HCT116 (cell line): ENCODE results near the gene LAMB4. TPM values are rescaled to one million over a fixed set of nuclear protein-coding genes. Genes with fewer than 3 reads are reported as not detected.

ENCODE experiments used
- ATAC-seq: fragments of 200-7000 bp; cut with Tn5 transposase; 2 replicates; pipeline ENCODE4 v1.9.1; 2020; ENCODE audit warnings: mild to moderate bottlenecking, moderate library complexity
- BruUV-seq: library from RNA; stranded (reverse); fragments of 400-500 nt; replicated peaks from 2 replicates; lab custom pipeline; 2021; lab: Mats Ljungman, UMichigan
- CTCF ChIA-PET: fragments of 300-600 bp; sonication (Branson Sonifier 250); formaldehyde crosslinking; loops from one replicate; lab custom pipeline; 2021; ENCODE audit warnings: antibody characterized with exemption; lab: Charles Lee
- POLR2A ChIA-PET: fragments of 300-600, 350-600 bp; sonication (Branson Sonifier 250); formaldehyde crosslinking; loops from one replicate; lab custom pipeline; 2021; ENCODE audit warnings: antibody characterized with exemption; lab: Charles Lee
- RAD21 ChIA-PET, 2 experiments: fragments of 300-600 bp; sonication (Branson Sonifier 250); formaldehyde crosslinking; loops; one replicate each; lab custom pipeline; 2023; ENCODE audit warnings: low total read pairs in 2 of 2; ENCODE audit not compliant: uncharacterized antibody in 2 of 2, unreplicated experiment in 2 of 2, low non-redundant PET in 1 of 2; lab: Charles Lee
- DNase-seq: peaks from one replicate; pipeline ENCODE4 v3.0.0-alpha.2; 2010; ENCODE audit warnings: low read depth, low spot score
- H2AFZ ChIP-seq: fragments of 200-600 bp; shearing (Covaris generic), sonication (generic); 2 replicates; pipeline ENCODE4 v1.6.1; 2017; ENCODE audit warnings: low read depth, mixed run types, mixed read lengths, antibody characterized with exemption, low read length; ENCODE audit not compliant: poor library complexity, severe bottlenecking
- H3K27ac ChIP-seq: 2 replicates; pipeline ENCODE4 v1.5.1; 2012; ENCODE audit warnings: low read depth, low read length
- H3K27me3 ChIP-seq: fragments of 200-600 bp; sonication (generic); 2 replicates; pipeline ENCODE4 v1.6.1; 2016; ENCODE audit warnings: mixed run types, low read length, mixed read lengths; ENCODE audit not compliant: insufficient read depth
- H3K36me3 ChIP-seq, 2 experiments: fragments of 200-500 bp in 1 of 2; fragments of 200-600 bp in 1 of 2; sonication (Bioruptor generic) in 1 of 2; sonication (generic) in 1 of 2; 2 replicates each; pipeline versions ENCODE4 v1.5.1 to v1.6.1; 2014 to 2016; ENCODE audit warnings: low read length in 2 of 2, inconsistent platforms in 1 of 2, mixed read lengths in 1 of 2, mixed run types in 1 of 2; ENCODE audit not compliant: insufficient read depth in 2 of 2, control insufficient read depth in 1 of 2
- H3K4me1 ChIP-seq, 2 experiments: fragments of 200-600 bp in 1 of 2; sonication (generic) in 1 of 2; 2 replicates each; pipeline versions ENCODE4 v1.5.1 to v1.6.1; 2012 to 2017; ENCODE audit warnings: low read length in 2 of 2, inconsistent platforms in 1 of 2, mild to moderate bottlenecking in 1 of 2, mixed read lengths in 1 of 2, mixed run types in 1 of 2, moderate library complexity in 1 of 2; ENCODE audit not compliant: insufficient read depth in 2 of 2, control insufficient read depth in 1 of 2
- H3K4me2 ChIP-seq: fragments of 200-600 bp; sonication (generic); 2 replicates; pipeline ENCODE4 v1.6.1; 2017; ENCODE audit warnings: mixed run types, low read length, mixed read lengths
- H3K4me3 ChIP-seq, 2 experiments: fragments of 200-600 bp in 1 of 2; sonication (generic) in 1 of 2; replicated peaks in 1 of 2; 2 replicates each; pipeline ENCODE4 v1.5.1; 2011 to 2016; ENCODE audit warnings: low read length in 2 of 2, control low read depth in 1 of 2, low read depth in 1 of 2, mild to moderate bottlenecking in 1 of 2, mixed read lengths in 1 of 2, mixed run types in 1 of 2
- H3K79me2 ChIP-seq: fragments of 200-600 bp; sonication (generic); 2 replicates; pipeline ENCODE4 v1.6.1; 2017; ENCODE audit warnings: mild to moderate bottlenecking, mixed run types, low read length, moderate library complexity, mixed read lengths; ENCODE audit not compliant: insufficient read depth
- H3K9ac ChIP-seq: fragments of 200-600 bp; sonication (generic); 2 replicates; pipeline ENCODE4 v1.6.1; 2016; ENCODE audit warnings: low read length, mixed read lengths
- H3K9me2 ChIP-seq: fragments of 200-600 bp; sonication (generic), shearing (Covaris generic); 2 replicates; pipeline ENCODE4 v1.6.1; 2017; ENCODE audit warnings: mixed run types, mild to moderate bottlenecking, moderate library complexity; ENCODE audit not compliant: insufficient read depth
- H3K9me3 ChIP-seq, 2 experiments: fragments of 200-500 bp in 1 of 2; fragments of 200-600 bp in 1 of 2; sonication (Bioruptor generic) in 1 of 2; sonication (generic) in 1 of 2; 2 replicates each; pipeline ENCODE4 v1.6.1; 2014 to 2017; ENCODE audit warnings: low read length in 2 of 2, mixed read lengths in 2 of 2, inconsistent platforms in 1 of 2, low read depth in 1 of 2, mild to moderate bottlenecking in 1 of 2, mixed run types in 1 of 2, moderate library complexity in 1 of 2; ENCODE audit not compliant: control insufficient read depth in 1 of 2, insufficient read depth in 1 of 2
- H4K20me1 ChIP-seq: fragments of 200-600 bp; sonication (generic), shearing (Covaris generic); 2 replicates; pipeline ENCODE4 v1.6.1; 2017; ENCODE audit warnings: mixed run types, mild to moderate bottlenecking, moderate library complexity; ENCODE audit not compliant: insufficient read depth
- CEBPB ChIP-seq: IDR thresholded peaks from 2 replicates; pipeline ENCODE4 v1.6.1; 2012; ENCODE audit warnings: low read depth
- EGR1 ChIP-seq: IDR thresholded peaks from 2 replicates; pipeline ENCODE4 v1.6.1; 2012; ENCODE audit warnings: low read depth
- JUND ChIP-seq: IDR thresholded peaks from 2 replicates; pipeline ENCODE4 v1.6.1; 2012
- POLR2A ChIP-seq: IDR thresholded peaks from 2 replicates; pipeline ENCODE4 v1.7.0; 2011; ENCODE audit warnings: borderline replicate concordance; ENCODE audit not compliant: insufficient read depth, insufficient read length; ENCODE audit errors: extremely low read depth
- POLR2AphosphoS5 ChIP-seq: IDR thresholded peaks from 2 replicates; pipeline ENCODE4 v1.6.1; 2011; ENCODE audit warnings: mild to moderate bottlenecking, low read depth, low read length, moderate library complexity
- REST ChIP-seq: IDR thresholded peaks from 2 replicates; pipeline ENCODE4 v1.6.1; 2012; ENCODE audit warnings: low read depth
- ZBTB33 ChIP-seq: IDR thresholded peaks from 2 replicates; pipeline ENCODE4 v1.6.1; 2011; ENCODE audit warnings: mild to moderate bottlenecking, low read length, moderate library complexity; ENCODE audit not compliant: insufficient replicate concordance; ENCODE audit errors: extremely low read depth
- intact Hi-C: fragments of 100-400 bp; cut with micrococcal nuclease; formaldehyde crosslinking; loops from 2 replicates; pipeline ENCODE4 v1.10.0; 2022
- total RNA-seq: library from RNA; stranded (reverse); gene quantifications from one replicate; pipeline ENCODE4 v1.2.1, GENCODE V29; 2021; ENCODE audit not compliant: unreplicated experiment

LAMB4 gene
- total RNA-seq, 1 experiment from 2014 or later: not detected

GRCh38 chr7:108135446-108136190 is 5.5 kb upstream of the LAMB4 start:
- Histone ChIP-seq H3K4me1 (no peaks in the 10 kb centered on the region), H3K36me3 (no peaks in the 10 kb centered on the region), H3K27ac (no peak overlapping the region), H4K20me1 (no peaks in the 10 kb centered on the region), H3K79me2 (no peaks in the 10 kb centered on the region), H3K9ac (no peak overlapping the region), H3K9me2 (no peaks in the 10 kb centered on the region), H2AFZ (no peak overlapping the region), H3K4me2 (no peak overlapping the region), H3K9me3 (no peaks in the 10 kb centered on the region), H3K27me3 (no peaks in the 10 kb centered on the region), H3K4me3 (no peak overlapping the region)
- no TSS peak for BruUV-seq
- ATAC-seq (no peak), DNase-seq (no peak)
- intact Hi-C loops: no loop called here
- RAD21 ChIA-PET: no interaction called here
- no peak for TF ChIP-seq POLR2AphosphoS5
- no peak for TF ChIP-seq JUND
- CTCF ChIA-PET: no interaction called here
- POLR2A ChIA-PET: no interaction called here

GRCh38 chr7:108134486-108134885 is 4.3 kb upstream of the LAMB4 start:
- no TSS peak for BruUV-seq
- Histone ChIP-seq H3K4me3 (no peak overlapping the region), H3K36me3 (no peaks in the 10 kb centered on the region), H3K9me2 (no peaks in the 10 kb centered on the region), H3K27me3 (no peaks in the 10 kb centered on the region), H3K4me1 (no peaks in the 10 kb centered on the region), H3K4me2 (no peak overlapping the region), H4K20me1 (no peaks in the 10 kb centered on the region), H2AFZ (no peak overlapping the region), H3K27ac (no peak overlapping the region), H3K79me2 (no peaks in the 10 kb centered on the region), H3K9ac (no peak overlapping the region), H3K9me3 (no peaks in the 10 kb centered on the region)
- ChIA-PET RAD21 (no interaction called here), CTCF (no interaction called here), POLR2A (no interaction called here)
- TF ChIP-seq JUND (no peak), EGR1 (no peak), REST (no peak), CEBPB (no peak), POLR2A (no peak), ZBTB33 (no peak), POLR2AphosphoS5 (no peak)
- ATAC-seq: no peak
- intact Hi-C loops: no loop called here
- no peak for DNase-seq
